HFFc6 (cell line): ENCODE measurements around the gene MLYCD. TPM values are rescaled to one million over a fixed set of nuclear protein-coding genes. Genes with fewer than 3 reads are reported as not detected.

ENCODE experiments used
- DNase-seq: peaks from one replicate; pipeline ENCODE4 v3.0.0-alpha.2; 2018
- H3K27ac Mint-ChIP-seq: 2 replicates; pipeline ENCODE4 v1.8.0; 2020; ENCODE audit warnings: mild to moderate bottlenecking, mixed read lengths
- H3K27me3 Mint-ChIP-seq: 2 replicates; pipeline ENCODE4 v1.8.0; 2021; ENCODE audit warnings: mild to moderate bottlenecking, moderate library complexity, mixed read lengths; ENCODE audit not compliant: insufficient read depth
- H3K36me3 Mint-ChIP-seq: 2 replicates; pipeline ENCODE4 v1.8.0; 2021; ENCODE audit warnings: low read depth, mixed read lengths
- H3K4me1 Mint-ChIP-seq: 2 replicates; pipeline ENCODE4 v1.8.0; 2020; ENCODE audit warnings: low read depth, mixed read lengths
- H3K4me3 Mint-ChIP-seq: 2 replicates; pipeline ENCODE4 v1.8.0; 2020; ENCODE audit warnings: mild to moderate bottlenecking, moderate library complexity, mixed read lengths
- H3K9me3 Mint-ChIP-seq: 2 replicates; pipeline ENCODE4 v1.8.0; 2020; ENCODE audit warnings: mild to moderate bottlenecking, mixed read lengths
- CTCF ChIP-seq: fragments of 200-600 bp; sonication (generic); IDR thresholded peaks from 2 replicates; pipeline ENCODE4 v1.5.0; 2021; ENCODE audit warnings: antibody characterized with exemption, mild to moderate bottlenecking
- total RNA-seq, 6 experiments: library from RNA; stranded (reverse); fragmentation: NEBNext Ultra II Directional; extraction: Animal tissue kit (Norgen Biotek cat#: 25700); gene quantifications; 2 replicates in 1 of 6; 3 replicates in 5 of 6; pipeline ENCODE4 v1.2.3, GENCODE V29; 2021

The MLYCD gene
- total RNA-seq, 6 experiments from 2014 or later = 1.4 to 2.5 (median 1.9) TPM

GRCh38 chr16:83934684-83934977 is 35.7 kb downstream of the MLYCD start:
- Mint-ChIP-seq H3K9me3 (no peaks in the 10 kb centered on the region), H3K27ac (no peak overlapping the region)

GRCh38 chr16:83935005-83935857 is 36.3 kb downstream of the MLYCD start:
- H3K36me3 Mint-ChIP-seq = peaks cover 5% of the 10 kb centered on the region; the same call in 1 of the 2 replicates

More at GRCh38 chr16:83934684-83934977, 35.7 kb downstream of the MLYCD start:
- peaks cover 21% of the 10 kb centered on the region for H3K27me3 Mint-ChIP-seq
- H3K4me3 Mint-ChIP-seq = no peak overlapping the region
- H3K36me3 Mint-ChIP-seq = peaks cover 3% of the 10 kb centered on the region; the same call in 1 of the 2 replicates
- no peak for TF ChIP-seq CTCF
- H3K4me1 Mint-ChIP-seq = peaks cover 18% of the 10 kb centered on the region
- no peak for DNase-seq

GRCh38 chr16:83935858-83936255 is 36.9 kb downstream of the MLYCD start:
- Mint-ChIP-seq H3K9me3 (no peaks in the 10 kb centered on the region), H3K36me3 (peaks cover 5% of the 10 kb centered on the region; the same call in 1 of the 2 replicates), H3K27ac (no peak overlapping the region), H3K27me3 (peaks cover 22% of the 10 kb centered on the region), H3K4me1 (peaks cover 18% of the 10 kb centered on the region), H3K4me3 (no peak overlapping the region)
- DNase-seq = no peak
- TF ChIP-seq CTCF = no peak

More at GRCh38 chr16:83935005-83935857, 36.3 kb downstream of the MLYCD start:
- Mint-ChIP-seq H3K4me3 (no peak overlapping the region), H3K27me3 (peaks cover 20% of the 10 kb centered on the region), H3K9me3 (no peaks in the 10 kb centered on the region), H3K27ac (no peak overlapping the region), H3K4me1 (peaks cover 18% of the 10 kb centered on the region)
- TF ChIP-seq CTCF = no peak
- no peak for DNase-seq

- H3K9me3 Mint-ChIP-seq = no peaks in the 10 kb centered on the region
These were observed 37.8 kb downstream of the MLYCD start for GRCh38 chr16:83936581-83937165.

GRCh38 chr16:83937267-83937666 is 38.4 kb downstream of the MLYCD start:
- no peaks in the 10 kb centered on the region for H3K9me3 Mint-ChIP-seq
- peaks cover 18% of the 10 kb centered on the region for H3K4me1 Mint-ChIP-seq
- peaks cover 25% of the 10 kb centered on the region for H3K27me3 Mint-ChIP-seq
- H3K27ac Mint-ChIP-seq = no peak overlapping the region
- no peak overlapping the region for H3K4me3 Mint-ChIP-seq
- no peak for TF ChIP-seq CTCF
- DNase-seq = no peak
- peaks cover 5% of the 10 kb centered on the region; the same call in 1 of the 2 replicates for H3K36me3 Mint-ChIP-seq

More at GRCh38 chr16:83936581-83937165, 37.8 kb downstream of the MLYCD start:
- DNase-seq = no peak
- Mint-ChIP-seq H3K4me1 (peaks cover 18% of the 10 kb centered on the region), H3K27ac (no peak overlapping the region), H3K27me3 (peaks cover 25% of the 10 kb centered on the region), H3K4me3 (no peak overlapping the region), H3K36me3 (peaks cover 5% of the 10 kb centered on the region; the same call in 1 of the 2 replicates)
- TF ChIP-seq CTCF = no peak
